Measurements from ENCODE around the gene MED25.

MED25 gene

GRCh38 chr19:49799271-49799797, 18.8 kb upstream of the MED25 start:
- DNase-seq (ENCODE audit: low read depth in 2 of 2), result no peak

GRCh38 chr19:49799798-49800376, 18.2 kb upstream of the MED25 start:
- DNase-seq (ENCODE audit: low read depth in 2 of 2), result no peak

GRCh38 chr19:49800771-49801170, 17.3 kb upstream of the MED25 start:
- DNase-seq (ENCODE audit: low read depth in 2 of 2), result no peak

GRCh38 chr19:49801401-49801888, 16.6 kb upstream of the MED25 start:
- no peak for DNase-seq (ENCODE audit: low read depth in 2 of 2)

GRCh38 chr19:49801966-49802661, 16.0 kb upstream of the MED25 start:
- DNase-seq (ENCODE audit: low read depth in 2 of 2), result no peak

- no peak for DNase-seq (ENCODE audit: low read depth in 2 of 2)
Measured at GRCh38 chr19:49802836-49803528, 15.1 kb upstream of the MED25 start.

- no peak for DNase-seq (ENCODE audit: low read depth in 2 of 2)
Measured at GRCh38 chr19:49803529-49803856, 14.6 kb upstream of the MED25 start.

GRCh38 chr19:49805822-49806619, 12.1 kb upstream of the MED25 start:
- no peak for DNase-seq (ENCODE audit: low read depth in 2 of 2)

GRCh38 chr19:49806620-49806959, 11.5 kb upstream of the MED25 start:
- no peak for DNase-seq (ENCODE audit: low read depth in 2 of 2)

GRCh38 chr19:49807058-49807903, 10.8 kb upstream of the MED25 start:
- no peak for DNase-seq (ENCODE audit: low read depth in 2 of 2)

GRCh38 chr19:49807904-49808675, 10.0 kb upstream of the MED25 start:
- no peak for DNase-seq (ENCODE audit: low read depth in 2 of 2)

- peak; percentile 78 to 84 for DNase-seq (ENCODE audit: low read depth in 2 of 2)
Measured at GRCh38 chr19:49808711-49809159, 9.4 kb upstream of the MED25 start.

GRCh38 chr19:49809160-49809940, 8.7 kb upstream of the MED25 start:
- DNase-seq (ENCODE audit: low read depth in 2 of 2), result peak in 1 of 2 donors; percentile 10

GRCh38 chr19:49809941-49810389, 8.1 kb upstream of the MED25 start:
- no peak for DNase-seq (ENCODE audit: low read depth in 2 of 2)

- DNase-seq (ENCODE audit: low read depth in 2 of 2), result no peak
Measured at GRCh38 chr19:49811328-49811727, 6.8 kb upstream of the MED25 start.

- DNase-seq (ENCODE audit: low read depth in 2 of 2), result no peak
Measured at GRCh38 chr19:49812452-49812996, 5.6 kb upstream of the MED25 start.

- DNase-seq (ENCODE audit: low read depth in 2 of 2), result peak; percentile 70 to 78
Measured at GRCh38 chr19:49812997-49813861, 4.9 kb upstream of the MED25 start, which contains the start of gene FUZ. TSS of gene FUZ (minus strand) at chr19:49813292. CDS start at chr19:49813106, 186 bp downstream.

GRCh38 chr19:49814010-49814409, 4.1 kb upstream of the MED25 start:
- no peak for DNase-seq (ENCODE audit: low read depth in 2 of 2)
